Measurements from ENCODE around the gene STXBP5.

The STXBP5 gene

GRCh38 chr6:147400968-147401367 lies 196.8 kb downstream of the STXBP5 start:
- Histone ChIP-seq H3K4me1 (no peaks in the 10 kb centered on the region), H4K20me1 (no peaks in the 10 kb centered on the region), H3K36me3 (no peaks in the 10 kb centered on the region; a peak in 1 of 22 replicates), H3K9me3 (replicated peaks in 1 of 11) (peaks cover 22 to 32% (median 25%) of the 10 kb centered on the region in 11 experiments), H3K27ac (no peak overlapping the region), H3K4me3 (no peak overlapping the region), H3K9ac (no peak overlapping the region), H3K27me3 (no peaks in the 10 kb centered on the region), H3K4me2 (no peak overlapping the region)
- TF ChIP-seq Cebpa-rat (IDR thresholded peaks at IDR 0.05): no peak

GRCh38 chr6:147401779-147402178 lies 197.6 kb downstream of the STXBP5 start:
- TF ChIP-seq Cebpa-rat (IDR thresholded peaks at IDR 0.05): no peak
- Histone ChIP-seq H3K9me3 (replicated peaks in 1 of 11) (peaks cover 22 to 34% (median 28%) of the 10 kb centered on the region in 11 experiments), H3K27me3 (no peaks in the 10 kb centered on the region), H4K20me1 (no peaks in the 10 kb centered on the region), H3K4me1 (no peaks in the 10 kb centered on the region), H3K9ac (no peak overlapping the region), H3K4me2 (no peak overlapping the region), H3K27ac (no peak overlapping the region), H3K36me3 (no peaks in the 10 kb centered on the region; a peak in 1 of 22 replicates), H3K4me3 (no peak overlapping the region)

- no peak overlapping the region for H3K9ac ChIP-seq
- H3K4me1 ChIP-seq: no peaks in the 10 kb centered on the region
These were observed 202.6 kb downstream of the STXBP5 start for GRCh38 chr6:147406783-147407182.

GRCh38 chr6:147407571-147407970 lies 203.4 kb downstream of the STXBP5 start:
- no peak for TF ChIP-seq Cebpa-rat (IDR thresholded peaks at IDR 0.05)
- no peaks in the 10 kb centered on the region for H3K27me3 ChIP-seq
- no peaks in the 10 kb centered on the region for H4K20me1 ChIP-seq

More at GRCh38 chr6:147406783-147407182, 202.6 kb downstream of the STXBP5 start:
- TF ChIP-seq Cebpa-rat (IDR thresholded peaks at IDR 0.05): no peak
- H3K27me3 ChIP-seq: no peaks in the 10 kb centered on the region
- H3K36me3 ChIP-seq: no peaks in the 10 kb centered on the region
- no peak overlapping the region for H3K4me2 ChIP-seq
- H3K4me3 ChIP-seq: no peak overlapping the region
- peaks cover 4 to 22% (median 13%) of the 10 kb centered on the region in 11 experiments for H3K9me3 ChIP-seq (replicated peaks in 1 of 11)
- H3K27ac ChIP-seq: no peak overlapping the region
- H4K20me1 ChIP-seq: no peaks in the 10 kb centered on the region

GRCh38 chr6:147416622-147417021 lies 212.4 kb downstream of the STXBP5 start:
- no peak for TF ChIP-seq Cebpa-rat (IDR thresholded peaks at IDR 0.05)
- H3K36me3 ChIP-seq: no peaks in the 10 kb centered on the region
- no peaks in the 10 kb centered on the region for H4K20me1 ChIP-seq
- no peak overlapping the region for H3K9ac ChIP-seq
- H3K9me3 ChIP-seq (replicated peaks in 1 of 11): peaks cover 0 to 7% (median 3%) of the 10 kb centered on the region in 11 experiments; a peak in 8 of 22 replicates
- H3K4me3 ChIP-seq: no peak overlapping the region
- H3K4me2 ChIP-seq: no peak overlapping the region
- H3K27me3 ChIP-seq: no peaks in the 10 kb centered on the region
- H3K4me1 ChIP-seq: no peaks in the 10 kb centered on the region
- no peak overlapping the region for H3K27ac ChIP-seq

More at GRCh38 chr6:147407571-147407970, 203.4 kb downstream of the STXBP5 start:
- Histone ChIP-seq H3K4me1 (no peaks in the 10 kb centered on the region), H3K4me2 (no peak overlapping the region), H3K4me3 (no peak overlapping the region), H3K27ac (no peak overlapping the region), H3K36me3 (no peaks in the 10 kb centered on the region), H3K9ac (no peak overlapping the region), H3K9me3 (replicated peaks in 1 of 11) (peaks cover 0 to 17% (median 7%) of the 10 kb centered on the region in 11 experiments; a peak in 15 of 22 replicates)

GRCh38 chr6:147417954-147418353 lies 213.7 kb downstream of the STXBP5 start:
- no peaks in the 10 kb centered on the region for H3K27me3 ChIP-seq
- H3K4me1 ChIP-seq: no peaks in the 10 kb centered on the region
- H3K4me2 ChIP-seq: no peak overlapping the region
- H4K20me1 ChIP-seq: no peaks in the 10 kb centered on the region
- no peaks in the 10 kb centered on the region for H3K36me3 ChIP-seq
- no peak overlapping the region for H3K27ac ChIP-seq
- TF ChIP-seq Cebpa-rat (IDR thresholded peaks at IDR 0.05): no peak
- H3K4me3 ChIP-seq: no peak overlapping the region
- H3K9ac ChIP-seq: no peak overlapping the region
- H3K9me3 ChIP-seq (replicated peaks in 1 of 11): peaks cover 10 to 18% (median 16%) of the 10 kb centered on the region in 11 experiments

- Histone ChIP-seq H3K27ac (no peak overlapping the region), H3K4me1 (peaks cover 0 to 5% (median 0%) of the 10 kb centered on the region in 10 experiments; a peak in 2 of 20 replicates), H4K20me1 (no peaks in the 10 kb centered on the region), H3K27me3 (no peaks in the 10 kb centered on the region), H3K36me3 (no peaks in the 10 kb centered on the region), H3K9me3 (replicated peaks in 1 of 11) (peaks cover 16 to 24% (median 21%) of the 10 kb centered on the region in 11 experiments), H3K9ac (no peak overlapping the region), H3K4me3 (no peak overlapping the region), H3K4me2 (no peak overlapping the region)
- no peak for TF ChIP-seq Cebpa-rat (IDR thresholded peaks at IDR 0.05)
These were observed 214.3 kb downstream of the STXBP5 start for GRCh38 chr6:147418523-147418922.

GRCh38 chr6:147421903-147422302 lies 217.7 kb downstream of the STXBP5 start:
- H3K4me1 ChIP-seq: peaks cover 0 to 7% (median 0%) of the 10 kb centered on the region in 10 experiments; a peak in 2 of 20 replicates

GRCh38 chr6:147423111-147423510 lies 218.9 kb downstream of the STXBP5 start:
- TF ChIP-seq Cebpa-rat (IDR thresholded peaks at IDR 0.05): no peak
- H3K27ac ChIP-seq: no peak overlapping the region
- H3K4me1 ChIP-seq: peaks cover 0 to 7% (median 0%) of the 10 kb centered on the region in 10 experiments; a peak in 2 of 20 replicates
- no peak overlapping the region for H3K4me3 ChIP-seq
- H4K20me1 ChIP-seq: no peaks in the 10 kb centered on the region
- peaks cover 20 to 39% (median 22%) of the 10 kb centered on the region in 11 experiments for H3K9me3 ChIP-seq (replicated peaks in 1 of 11)
- no peak overlapping the region for H3K9ac ChIP-seq
- H3K36me3 ChIP-seq: no peaks in the 10 kb centered on the region
- peak overlapping the region in 2 of 11 experiments; percentile 4 to 18; a peak in 1 of 22 replicates for H3K4me2 ChIP-seq
- no peaks in the 10 kb centered on the region for H3K27me3 ChIP-seq

More at GRCh38 chr6:147421903-147422302, 217.7 kb downstream of the STXBP5 start:
- no peaks in the 10 kb centered on the region for H3K27me3 ChIP-seq
- H3K4me3 ChIP-seq: no peak overlapping the region
- TF ChIP-seq Cebpa-rat (IDR thresholded peaks at IDR 0.05): no peak
- no peak overlapping the region for H3K4me2 ChIP-seq
- no peak overlapping the region for H3K27ac ChIP-seq
- H3K9ac ChIP-seq: no peak overlapping the region
- peaks cover 20 to 39% (median 22%) of the 10 kb centered on the region in 11 experiments for H3K9me3 ChIP-seq (replicated peaks in 1 of 11)
- no peaks in the 10 kb centered on the region for H4K20me1 ChIP-seq
- H3K36me3 ChIP-seq: no peaks in the 10 kb centered on the region

GRCh38 chr6:147429794-147430193 lies 225.6 kb downstream of the STXBP5 start:
- H4K20me1 ChIP-seq: no peaks in the 10 kb centered on the region
- no peaks in the 10 kb centered on the region for H3K27me3 ChIP-seq
- H3K27ac ChIP-seq: no peak overlapping the region
- peaks cover 0 to 5% (median 0%) of the 10 kb centered on the region in 10 experiments; a peak in 2 of 20 replicates for H3K4me1 ChIP-seq
- no peak overlapping the region for H3K4me2 ChIP-seq
- H3K4me3 ChIP-seq: no peak overlapping the region
- no peak overlapping the region for H3K9ac ChIP-seq
- TF ChIP-seq Cebpa-rat (IDR thresholded peaks at IDR 0.05): no peak
- H3K36me3 ChIP-seq: no peaks in the 10 kb centered on the region
- H3K9me3 ChIP-seq (replicated peaks in 1 of 11): peaks cover 0 to 12% (median 3%) of the 10 kb centered on the region in 11 experiments; a peak in 2 of 22 replicates

All from BLaER1 treated with 17β-estradiol and CSF1 and Interleukin-3, amounts not matched to agents 10 nM and 100 nM (cell line).